ENCODE measurements around the gene MTMR10. TPM values are rescaled to one million over a fixed set of nuclear protein-coding genes. Genes with fewer than 3 reads are reported as not detected.

MTMR10 gene
- total RNA-seq, 1 experiment from 2014 or later = 23.2 TPM

DNA sequence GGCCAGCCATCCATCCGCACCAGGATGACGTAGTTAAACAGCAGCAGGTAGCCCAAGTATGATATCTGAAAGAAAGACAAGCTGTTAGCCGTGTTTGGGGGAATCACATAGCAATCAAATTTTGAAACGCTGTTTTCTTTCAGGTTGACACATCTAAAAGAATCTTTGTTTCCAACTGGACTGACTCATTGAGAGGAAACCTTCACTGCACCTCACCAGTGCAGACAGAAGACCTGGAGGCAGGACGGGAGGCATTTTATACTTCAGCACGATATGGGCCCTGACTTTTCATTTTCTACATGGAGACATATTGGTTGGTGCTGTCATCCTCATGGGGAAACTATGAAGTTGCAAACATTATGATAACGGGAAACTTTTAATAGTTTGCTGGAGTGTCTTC lies 44.2 kb upstream of the MTMR10 start:
- Histone ChIP-seq H3K18ac (ENCODE audit: insufficient read length, low read depth, low read length) (no peak overlapping the region), H2AK5ac (ENCODE audit: insufficient read length, low read length) (no peak overlapping the region), H3K79me1 (ENCODE audit: insufficient read depth, low read depth, low read length, poor library complexity, severe bottlenecking) (no peaks in the 10 kb centered on the region), H3K9me3 (ENCODE audit: control insufficient read depth, low read depth, low read length) (no peaks in the 10 kb centered on the region), H2BK120ac (ENCODE audit: low read depth, low read length, poor library complexity, severe bottlenecking) (no peak overlapping the region), H4K5ac (ENCODE audit: insufficient read length, low read depth, low read length) (no peak overlapping the region), H3K4ac (ENCODE audit: low read depth, low read length) (no peak overlapping the region), H2BK5ac (ENCODE audit: insufficient read length, low read length) (no peak overlapping the region), H4K91ac (ENCODE audit: insufficient read length, low read depth, low read length) (no peak overlapping the region), H4K8ac (replicated peaks; ENCODE audit: insufficient read length, low read depth, low read length) (no peak overlapping the region), H3K79me2 (ENCODE audit: insufficient read depth, low read length) (no peaks in the 10 kb centered on the region), H2BK12ac (ENCODE audit: insufficient read length, low read depth, low read length) (no peak overlapping the region), H4K20me1 (ENCODE audit: control insufficient read depth, insufficient read depth, insufficient read length) (no peaks in the 10 kb centered on the region), H3K23ac (ENCODE audit: insufficient read length, low read depth, low read length) (no peak overlapping the region), H3K4me2 (ENCODE audit: insufficient read depth, insufficient read length, low read length) (no peak overlapping the region), H3K23me2 (ENCODE audit: insufficient read length, low read depth, low read length, poor library complexity, severe bottlenecking) (peaks cover 3% of the 10 kb centered on the region), H3K14ac (ENCODE audit: insufficient read depth, low read length) (no peak overlapping the region), H2AFZ (ENCODE audit: low read length) (no peak overlapping the region), H3K56ac (ENCODE audit: insufficient read length, low read depth, low read length) (no peak overlapping the region), H3K4me1 (ENCODE audit: insufficient read depth, low read length) (no peaks in the 10 kb centered on the region), H2BK15ac (ENCODE audit: low read depth, low read length) (no peak overlapping the region), H2BK20ac (ENCODE audit: low read depth, low read length, poor library complexity, severe bottlenecking) (no peak overlapping the region), H3K9ac (ENCODE audit: extremely low read depth, insufficient read length, low read length) (no peak overlapping the region), H3K27me3 (ENCODE audit: insufficient read depth, low read length) (no peaks in the 10 kb centered on the region), H3K27ac (ENCODE audit: insufficient read length, low read depth, low read length) (no peak overlapping the region), H3T11ph (ENCODE audit: low read length) (no peak overlapping the region)
- TF ChIP-seq, protein P1, sequence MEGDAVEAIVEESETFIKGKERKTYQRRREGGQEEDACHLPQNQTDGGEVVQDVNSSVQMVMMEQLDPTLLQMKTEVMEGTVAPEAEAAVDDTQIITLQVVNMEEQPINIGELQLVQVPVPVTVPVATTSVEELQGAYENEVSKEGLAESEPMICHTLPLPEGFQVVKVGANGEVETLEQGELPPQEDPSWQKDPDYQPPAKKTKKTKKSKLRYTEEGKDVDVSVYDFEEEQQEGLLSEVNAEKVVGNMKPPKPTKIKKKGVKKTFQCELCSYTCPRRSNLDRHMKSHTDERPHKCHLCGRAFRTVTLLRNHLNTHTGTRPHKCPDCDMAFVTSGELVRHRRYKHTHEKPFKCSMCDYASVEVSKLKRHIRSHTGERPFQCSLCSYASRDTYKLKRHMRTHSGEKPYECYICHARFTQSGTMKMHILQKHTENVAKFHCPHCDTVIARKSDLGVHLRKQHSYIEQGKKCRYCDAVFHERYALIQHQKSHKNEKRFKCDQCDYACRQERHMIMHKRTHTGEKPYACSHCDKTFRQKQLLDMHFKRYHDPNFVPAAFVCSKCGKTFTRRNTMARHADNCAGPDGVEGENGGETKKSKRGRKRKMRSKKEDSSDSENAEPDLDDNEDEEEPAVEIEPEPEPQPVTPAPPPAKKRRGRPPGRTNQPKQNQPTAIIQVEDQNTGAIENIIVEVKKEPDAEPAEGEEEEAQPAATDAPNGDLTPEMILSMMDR (conservative IDR thresholded peaks at IDR 0.05) = no peak
- Mint-ChIP-seq H3K4me3 (no peak overlapping the region), H3K9me3 (no peaks in the 10 kb centered on the region; a peak in 1 of 5 replicates), H3K4me1 (peaks cover 20% of the 10 kb centered on the region in 2 experiments), H3K36me3 (ENCODE audit: insufficient read depth in 1 of 3, low read depth in 3 of 3) (no peaks in the 10 kb centered on the region), H3K27me3 (ENCODE audit: low read depth) (no peaks in the 10 kb centered on the region), H3K27ac (no peak overlapping the region)
- no CpG with 5 or more reads among the region's 7 CpGs for WGBS (ENCODE audit: extremely low coverage, insufficient read length, low lambda C conversion rate)
- no peak for DNase-seq

All from H9 (cell line).